Measurements from ENCODE around the gene PTCH2.

GRCh38 chr1:44787506-44787905 lies 55.5 kb downstream of the PTCH2 start:
- TF ChIP-seq EZH2 (IDR thresholded peaks at IDR 0.05; ENCODE audit: borderline replicate concordance, low read depth, low read length, severe bottlenecking) = no peak
- no peak for TF ChIP-seq CTCF (IDR thresholded peaks at IDR 0.05; ENCODE audit: borderline replicate concordance, extremely low read depth, low read length, poor library complexity, severe bottlenecking)
